ENCODE measurements around the gene SMIM23. TPM values are rescaled to one million over a fixed set of nuclear protein-coding genes. Genes with fewer than 3 reads are reported as not detected.

SMIM23 gene
- total RNA-seq, 1 donor from 2014 or later, result not detected

DNA sequence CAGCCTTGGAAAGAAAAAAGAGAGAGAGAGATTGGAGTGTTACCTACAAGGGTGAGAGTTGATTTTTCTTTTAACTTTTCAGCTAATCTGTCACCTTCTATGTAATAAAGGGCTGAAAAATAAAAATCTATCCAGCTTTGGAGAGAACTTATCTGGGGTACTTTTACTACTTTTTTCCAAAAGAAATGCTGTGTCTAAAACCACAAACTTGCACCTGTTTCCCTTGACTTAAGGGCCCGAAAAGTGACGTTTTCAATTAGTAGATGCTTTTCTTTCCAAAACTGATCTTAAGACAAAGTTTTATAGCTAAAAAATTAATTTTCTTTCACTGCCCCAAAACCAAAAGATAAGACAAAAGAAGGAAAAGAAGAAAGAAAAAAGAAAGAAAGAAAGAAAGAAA, 48.8 kb downstream of the SMIM23 start:
- Mint-ChIP-seq H3K27me3 (ENCODE audit: insufficient read depth, low read depth) (peaks cover 4% of the 10 kb centered on the region), H3K36me3 (no peaks in the 10 kb centered on the region), H3K4me3 (no peak overlapping the region), H3K9me3 (peaks cover 2% of the 10 kb centered on the region), H3K4me1 (peaks cover 4% of the 10 kb centered on the region), H3K27ac (no peak overlapping the region)
- peaks cover 3% of the 10 kb centered on the region for H3K4me1 ChIP-seq
- no peaks in the 10 kb centered on the region for H4K20me1 ChIP-seq (ENCODE audit: low read depth)
- no peaks in the 10 kb centered on the region for H3K9me3 ChIP-seq (ENCODE audit: low read depth)
- no peak overlapping the region for H2AFZ ChIP-seq (replicated peaks)
- H3K27ac ChIP-seq, result no peak overlapping the region
- no peak overlapping the region for H3K9ac ChIP-seq
- no peak overlapping the region for H3K4me2 ChIP-seq
- no peaks in the 10 kb centered on the region for H3K27me3 ChIP-seq
- DNase-seq (ENCODE audit: low spot score), result no peak
- H3K79me2 ChIP-seq (ENCODE audit: low read depth), result no peaks in the 10 kb centered on the region
- H3K4me3 ChIP-seq, result no peak overlapping the region
- TF ChIP-seq, protein P1, sequence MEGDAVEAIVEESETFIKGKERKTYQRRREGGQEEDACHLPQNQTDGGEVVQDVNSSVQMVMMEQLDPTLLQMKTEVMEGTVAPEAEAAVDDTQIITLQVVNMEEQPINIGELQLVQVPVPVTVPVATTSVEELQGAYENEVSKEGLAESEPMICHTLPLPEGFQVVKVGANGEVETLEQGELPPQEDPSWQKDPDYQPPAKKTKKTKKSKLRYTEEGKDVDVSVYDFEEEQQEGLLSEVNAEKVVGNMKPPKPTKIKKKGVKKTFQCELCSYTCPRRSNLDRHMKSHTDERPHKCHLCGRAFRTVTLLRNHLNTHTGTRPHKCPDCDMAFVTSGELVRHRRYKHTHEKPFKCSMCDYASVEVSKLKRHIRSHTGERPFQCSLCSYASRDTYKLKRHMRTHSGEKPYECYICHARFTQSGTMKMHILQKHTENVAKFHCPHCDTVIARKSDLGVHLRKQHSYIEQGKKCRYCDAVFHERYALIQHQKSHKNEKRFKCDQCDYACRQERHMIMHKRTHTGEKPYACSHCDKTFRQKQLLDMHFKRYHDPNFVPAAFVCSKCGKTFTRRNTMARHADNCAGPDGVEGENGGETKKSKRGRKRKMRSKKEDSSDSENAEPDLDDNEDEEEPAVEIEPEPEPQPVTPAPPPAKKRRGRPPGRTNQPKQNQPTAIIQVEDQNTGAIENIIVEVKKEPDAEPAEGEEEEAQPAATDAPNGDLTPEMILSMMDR (IDR thresholded peaks at IDR 0.05), result no peak
- no peak for TF ChIP-seq EZH2 (IDR thresholded peaks at IDR 0.05)
- no peak for TF ChIP-seq EZH2phosphoT487 (IDR thresholded peaks at IDR 0.05)
- H3K36me3 ChIP-seq, result no peaks in the 10 kb centered on the region
- H3F3A ChIP-seq (ENCODE audit: low read depth), result no peaks in the 10 kb centered on the region

GRCh38 chr5:171835066-171835465, 49.4 kb downstream of the SMIM23 start:
- TF ChIP-seq, protein P1 (IDR thresholded peaks at IDR 0.05), result no peak
- TF ChIP-seq EZH2 (IDR thresholded peaks at IDR 0.05) (no peak), EZH2phosphoT487 (IDR thresholded peaks at IDR 0.05) (no peak)
- Histone ChIP-seq H3K36me3 (no peaks in the 10 kb centered on the region), H3F3A (ENCODE audit: low read depth) (no peaks in the 10 kb centered on the region), H3K4me3 (no peak overlapping the region), H3K27me3 (no peaks in the 10 kb centered on the region), H2AFZ (replicated peaks) (no peak overlapping the region), H3K4me1 (peaks cover 3% of the 10 kb centered on the region), H3K4me2 (no peak overlapping the region), H3K79me2 (ENCODE audit: low read depth) (no peaks in the 10 kb centered on the region), H3K27ac (no peak overlapping the region), H3K9me3 (ENCODE audit: low read depth) (no peaks in the 10 kb centered on the region), H4K20me1 (ENCODE audit: low read depth) (no peaks in the 10 kb centered on the region), H3K9ac (no peak overlapping the region)
- H3K27me3 Mint-ChIP-seq (ENCODE audit: insufficient read depth, low read depth), result peaks cover 4% of the 10 kb centered on the region
- peaks cover 4% of the 10 kb centered on the region for H3K4me1 Mint-ChIP-seq
- peaks cover 2% of the 10 kb centered on the region for H3K9me3 Mint-ChIP-seq
- H3K27ac Mint-ChIP-seq, result no peak overlapping the region
- H3K36me3 Mint-ChIP-seq, result no peaks in the 10 kb centered on the region
- H3K4me3 Mint-ChIP-seq, result no peak overlapping the region
- peak; percentile 10 for DNase-seq (ENCODE audit: low spot score)

GRCh38 chr5:171837522-171837921, 51.9 kb downstream of the SMIM23 start:
- peaks cover 2% of the 10 kb centered on the region for H3K27me3 Mint-ChIP-seq (ENCODE audit: insufficient read depth, low read depth)
- DNase-seq (ENCODE audit: low spot score), result no peak
- H3K4me2 ChIP-seq, result no peak overlapping the region

More at GRCh38 chr5:171837522-171837921, 51.9 kb downstream of the SMIM23 start:
- Mint-ChIP-seq H3K9me3 (no peaks in the 10 kb centered on the region), H3K27ac (no peak overlapping the region), H3K4me3 (no peak overlapping the region), H3K36me3 (no peaks in the 10 kb centered on the region), H3K4me1 (peaks cover 17% of the 10 kb centered on the region)
- H3K9ac ChIP-seq, result no peak overlapping the region
- H2AFZ ChIP-seq (replicated peaks), result no peak overlapping the region
- H3K79me2 ChIP-seq (ENCODE audit: low read depth), result no peaks in the 10 kb centered on the region
- no peaks in the 10 kb centered on the region for H3K36me3 ChIP-seq
- H3F3A ChIP-seq (ENCODE audit: low read depth), result no peaks in the 10 kb centered on the region
- TF ChIP-seq EZH2 (IDR thresholded peaks at IDR 0.05) (no peak), EZH2phosphoT487 (IDR thresholded peaks at IDR 0.05) (no peak)
- TF ChIP-seq, protein P1 (IDR thresholded peaks at IDR 0.05), result no peak
- no peaks in the 10 kb centered on the region for H4K20me1 ChIP-seq (ENCODE audit: low read depth)
- no peak overlapping the region for H3K27ac ChIP-seq
- H3K4me3 ChIP-seq, result no peak overlapping the region
- H3K9me3 ChIP-seq (ENCODE audit: low read depth), result no peaks in the 10 kb centered on the region
- H3K27me3 ChIP-seq, result no peaks in the 10 kb centered on the region
- peaks cover 10% of the 10 kb centered on the region for H3K4me1 ChIP-seq

Data from neural progenitor cell (in vitro differentiated cells).